Keratinocyte (primary cell): ENCODE measurements around the gene METTL3. TPM values are rescaled to one million over a fixed set of nuclear protein-coding genes. Genes with fewer than 3 reads are reported as not detected.

Experiments used
- DNase-seq: peaks from one replicate; pipeline ENCODE4 v3.0.0-alpha.2; 2011; ENCODE audit warnings: low read depth, missing footprints, low spot score
- FAIRE-seq: peaks from 2 replicates; lab custom pipeline; 2011; peaks lifted over from hg19 to GRCh38; lab: Jason Lieb, UNC
- H2AFZ ChIP-seq: 2 replicates; pipeline ENCODE4 v1.6.0; 2012; ENCODE audit warnings: low read length, control low read depth, inconsistent platforms; ENCODE audit not compliant: control insufficient read depth
- H3K27ac ChIP-seq: 2 replicates; pipeline ENCODE4 v1.5.1; 2011; ENCODE audit warnings: low read length; ENCODE audit not compliant: control insufficient read depth, insufficient read depth
- H3K27me3 ChIP-seq: 3 replicates; pipeline ENCODE4 v1.6.0; 2011; ENCODE audit warnings: low read length; ENCODE audit not compliant: control insufficient read depth, insufficient read depth; ENCODE audit errors: extremely low read depth
- H3K36me3 ChIP-seq, 2 experiments: 2 replicates in 1 of 2; 3 replicates in 1 of 2; pipeline ENCODE4 v1.5.1; 2011; ENCODE audit warnings: low read length in 2 of 2, mild to moderate bottlenecking in 1 of 2; ENCODE audit not compliant: control insufficient read depth in 2 of 2, insufficient read depth in 2 of 2; ENCODE audit errors: extremely low read depth in 1 of 2
- H3K4me1 ChIP-seq: 3 replicates; pipeline ENCODE4 v1.5.1; 2011; ENCODE audit warnings: low read length; ENCODE audit not compliant: control insufficient read depth, insufficient read depth; ENCODE audit errors: extremely low read depth
- H3K4me2 ChIP-seq: 3 replicates; pipeline ENCODE4 v1.6.0; 2011; ENCODE audit warnings: low read depth, low read length; ENCODE audit not compliant: control insufficient read depth, insufficient read depth; ENCODE audit errors: extremely low read depth
- H3K4me3 ChIP-seq, 3 experiments: fragments of 200-600 bp in 1 of 3; sonication (generic) in 1 of 3; 2 replicates in 2 of 3; 3 replicates in 1 of 3; pipeline ENCODE4 v1.5.1; 2011 to 2016; ENCODE audit warnings: low read length in 3 of 3, mild to moderate bottlenecking in 3 of 3, control low read depth in 2 of 3, inconsistent platforms in 1 of 3, low read depth in 1 of 3, mixed read lengths in 1 of 3, mixed run types in 1 of 3, moderate library complexity in 1 of 3; ENCODE audit not compliant: control insufficient read depth in 2 of 3, insufficient read depth in 2 of 3; ENCODE audit errors: extremely low read depth in 1 of 3
- H3K79me2 ChIP-seq: 2 replicates; pipeline ENCODE4 v1.6.0; 2012; ENCODE audit warnings: low read length; ENCODE audit not compliant: control insufficient read depth, insufficient read depth
- H3K9ac ChIP-seq: 3 replicates; pipeline ENCODE4 v1.6.0; 2011; ENCODE audit warnings: low read length; ENCODE audit not compliant: control insufficient read depth, insufficient read depth; ENCODE audit errors: extremely low read depth
- H3K9me1 ChIP-seq: 3 replicates; pipeline ENCODE4 v1.6.0; 2011; ENCODE audit warnings: low read length; ENCODE audit not compliant: control insufficient read depth, insufficient read depth; ENCODE audit errors: extremely low read depth
- H3K9me3 ChIP-seq: 2 replicates; pipeline ENCODE4 v1.5.1; 2012; ENCODE audit warnings: low read depth, low read length; ENCODE audit not compliant: control insufficient read depth
- H4K20me1 ChIP-seq: 3 replicates; pipeline ENCODE4 v1.6.0; 2011; ENCODE audit warnings: low read length; ENCODE audit not compliant: control insufficient read depth, insufficient read depth; ENCODE audit errors: extremely low read depth
- CTCF ChIP-seq, 3 experiments: IDR thresholded peaks in 1 of 3; conservative IDR thresholded peaks in 1 of 3; optimal IDR thresholded peaks in 1 of 3; 2 replicates in 2 of 3; 3 replicates in 1 of 3; pipeline versions ENCODE3 to v1.5.1; 2011; ENCODE audit warnings: low read length in 3 of 3, mild to moderate bottlenecking in 3 of 3, moderate library complexity in 2 of 3, control low read depth in 1 of 3, inconsistent platforms in 1 of 3; ENCODE audit not compliant: insufficient read depth in 2 of 3; ENCODE audit errors: extremely low read depth in 1 of 3
- EZH2 ChIP-seq: IDR thresholded peaks from one replicate; pipeline ENCODE4 v1.6.1; 2012; ENCODE audit warnings: inconsistent platforms, mild to moderate bottlenecking, low read length, moderate library complexity
- dilution Hi-C: fragments of 300-500 bp; cut with MboI; formaldehyde crosslinking; loops from one replicate; pipeline ENCODE4 v1.7.0; 2020; ENCODE audit warnings: low sequenced_read_pairs; ENCODE audit not compliant: extremely low pct_ligation_motif_present
- polyA plus RNA-seq, 5 experiments: library from polyadenylated mRNA; depleted of rRNA in 3 of 5; stranded (reverse) in 3 of 5; stranded (forward) in 1 of 5; unstranded in 1 of 5; fragments of >200 nt; gene quantifications; 1 replicate in 1 of 5; 2 replicates in 3 of 5; 3 replicates in 1 of 5; pipeline versions ENCODE4 v1.2.1 to v1.2.3, GENCODE V29; 2011 to 2012; ENCODE audit warnings: missing spikeins in 2 of 5, low read depth in 1 of 5, low replicate concordance in 1 of 5

The METTL3 gene
- polyA plus RNA-seq, 1 donor (not counting 4 experiments of a cell fraction or from before 2014, with no cell fraction given), result 99.7 TPM

DNA sequence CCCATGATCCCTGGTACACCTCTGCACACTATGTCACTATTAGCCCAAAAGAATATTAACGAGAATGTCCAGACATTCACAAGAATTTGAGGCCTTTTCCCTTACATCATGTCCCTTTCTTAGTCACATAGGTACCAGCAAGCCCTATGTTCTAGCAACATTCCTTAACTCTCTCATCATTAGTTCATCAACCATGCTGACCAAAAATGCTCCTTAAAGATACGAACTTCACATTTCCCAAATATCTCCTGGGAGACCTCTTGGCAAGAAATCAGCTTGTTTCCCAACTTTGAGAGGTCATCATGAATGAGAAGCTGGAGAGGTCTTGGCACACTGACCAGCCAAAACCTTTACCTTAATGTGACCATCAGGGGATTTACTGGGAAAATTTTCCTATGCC, 10.4 kb upstream of the METTL3 start:
- no peaks in the 10 kb centered on the region for H4K20me1 ChIP-seq
- H3K27me3 ChIP-seq, result peaks cover 3% of the 10 kb centered on the region
- no peak overlapping the region for H3K9ac ChIP-seq
- TF ChIP-seq EZH2, result no peak
- no peak for TF ChIP-seq CTCF (optimal IDR thresholded peaks at IDR 0.05 in 1 of 3, IDR thresholded peaks at IDR 0.05 in 1 of 3, conservative IDR thresholded peaks at IDR 0.05 in 1 of 3; ENCODE audit: extremely low read depth in 1 of 3, insufficient read depth in 2 of 3, low read length in 3 of 3)
- H3K79me2 ChIP-seq, result no peaks in the 10 kb centered on the region
- FAIRE-seq (no peak), DNase-seq (no peak)
- H3K4me3 ChIP-seq, result no peak overlapping the region
- H3K9me3 ChIP-seq, result no peaks in the 10 kb centered on the region
- H3K9me1 ChIP-seq, result no peaks in the 10 kb centered on the region
- no peak overlapping the region for H2AFZ ChIP-seq
- H3K4me1 ChIP-seq, result no peaks in the 10 kb centered on the region
- no peak overlapping the region for H3K27ac ChIP-seq
- no peak overlapping the region for H3K4me2 ChIP-seq
- dilution Hi-C loops, result no loop called here
- no peaks in the 10 kb centered on the region for H3K36me3 ChIP-seq

DNA sequence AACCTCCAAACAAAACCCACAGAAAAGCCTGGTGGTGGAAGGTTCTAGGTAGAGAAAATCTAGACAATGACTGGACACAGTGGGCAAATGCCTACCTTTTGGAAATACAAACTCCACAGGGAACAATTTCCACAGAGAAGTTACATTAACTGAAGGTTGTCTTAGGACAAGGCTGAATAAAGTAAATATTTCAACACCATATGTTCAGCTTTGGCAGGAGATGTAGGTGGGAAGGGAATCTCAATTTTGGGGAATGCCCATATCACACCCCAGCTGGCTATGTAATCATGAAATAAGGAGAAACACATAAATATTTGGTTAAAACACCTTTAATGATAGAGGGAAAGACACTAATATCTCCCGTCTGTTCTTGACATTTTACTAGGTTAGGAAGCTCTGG, 9.6 kb upstream of the METTL3 start:
- DNase-seq (no peak), FAIRE-seq (no peak)
- Histone ChIP-seq H3K4me2 (no peak overlapping the region), H3K4me3 (no peak overlapping the region), H3K79me2 (no peaks in the 10 kb centered on the region), H3K36me3 (no peaks in the 10 kb centered on the region), H4K20me1 (no peaks in the 10 kb centered on the region), H3K9me3 (no peaks in the 10 kb centered on the region), H2AFZ (no peak overlapping the region), H3K9ac (no peak overlapping the region), H3K27ac (no peak overlapping the region), H3K27me3 (peaks cover 3% of the 10 kb centered on the region), H3K9me1 (no peaks in the 10 kb centered on the region), H3K4me1 (no peaks in the 10 kb centered on the region)
- TF ChIP-seq CTCF (optimal IDR thresholded peaks at IDR 0.05 in 1 of 3, IDR thresholded peaks at IDR 0.05 in 1 of 3, conservative IDR thresholded peaks at IDR 0.05 in 1 of 3; ENCODE audit: extremely low read depth in 1 of 3, insufficient read depth in 2 of 3, low read length in 3 of 3) (no peak), EZH2 (no peak)
- dilution Hi-C loops, result no loop called here
